Posterior cingulate gyrus (tissue), 11 donors: ENCODE results near the gene AK8.

ENCODE experiments used
- DNase-seq, 10 donors: peaks; one replicate each; pipeline versions ENCODE4 v3.0.0 to v3.0.0-alpha.2; 2020 to 2021; ENCODE audit warnings: mixed read lengths in 3 of 10
- intact Hi-C: fragments of 100-400 bp; cut with DNase I; formaldehyde crosslinking; loops from one replicate; pipeline ENCODE4 v1.15.1; 2023

The AK8 gene

DNA sequence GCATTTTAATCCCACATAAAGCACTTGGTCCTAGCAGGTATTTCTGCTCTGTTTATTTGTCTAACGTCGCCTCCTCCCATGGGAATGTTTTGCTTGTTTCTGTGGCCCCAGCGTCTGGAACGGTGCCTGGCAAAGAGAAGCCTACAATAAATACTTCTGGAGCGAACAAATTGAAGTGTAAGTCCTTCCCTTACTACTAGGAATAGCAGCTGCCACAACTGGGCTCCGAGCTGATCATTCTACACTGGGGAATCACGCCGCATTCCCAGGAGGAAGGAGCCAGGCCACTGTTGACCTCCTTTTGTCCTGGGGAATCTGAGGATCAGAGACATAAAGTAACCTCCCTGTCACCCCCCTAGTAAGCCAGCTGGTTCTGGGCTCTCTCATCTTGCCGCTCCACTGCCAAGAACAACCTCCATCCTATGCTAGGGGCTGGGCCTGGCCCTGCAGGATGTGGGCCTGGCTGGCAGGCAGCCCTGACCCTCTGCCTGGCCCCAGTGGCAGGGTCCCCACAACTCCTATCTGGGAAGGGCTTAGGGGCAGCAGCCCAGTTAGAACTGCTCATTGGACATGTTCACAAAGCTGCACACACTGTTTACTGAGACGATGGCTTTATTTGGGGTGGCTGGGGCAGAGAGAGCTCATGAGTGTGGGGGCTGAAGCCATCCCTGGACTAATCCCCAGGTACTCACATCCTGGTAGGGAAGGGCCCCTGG, 125.0 kb downstream of the AK8 start:
- peak in 1 of 10 donors; percentile 61 for DNase-seq
- intact Hi-C loops, result no loop called here

DNA sequence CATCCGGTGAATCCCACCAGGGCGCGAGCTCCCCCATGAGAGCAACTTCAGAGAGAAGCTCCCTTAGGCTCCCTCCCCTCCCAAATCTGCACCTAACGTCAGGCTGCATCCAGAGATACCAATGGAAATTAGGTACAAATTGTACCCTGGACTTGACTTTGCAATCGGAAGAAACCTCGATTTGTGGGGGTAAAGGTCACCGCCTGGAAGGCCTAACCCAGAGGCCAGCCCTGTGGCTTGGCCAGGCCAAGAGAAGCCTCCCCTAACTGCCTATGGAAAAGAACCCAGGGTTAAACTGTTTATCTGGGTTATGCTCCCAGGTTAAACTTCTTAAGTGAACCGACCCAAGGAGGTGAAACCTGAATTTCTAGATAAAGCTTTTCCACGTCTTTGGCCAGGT, 127.4 kb downstream of the AK8 start:
- DNase-seq, result peak in 1 of 10 donors; percentile 18
- intact Hi-C loops, result no loop called here

DNA sequence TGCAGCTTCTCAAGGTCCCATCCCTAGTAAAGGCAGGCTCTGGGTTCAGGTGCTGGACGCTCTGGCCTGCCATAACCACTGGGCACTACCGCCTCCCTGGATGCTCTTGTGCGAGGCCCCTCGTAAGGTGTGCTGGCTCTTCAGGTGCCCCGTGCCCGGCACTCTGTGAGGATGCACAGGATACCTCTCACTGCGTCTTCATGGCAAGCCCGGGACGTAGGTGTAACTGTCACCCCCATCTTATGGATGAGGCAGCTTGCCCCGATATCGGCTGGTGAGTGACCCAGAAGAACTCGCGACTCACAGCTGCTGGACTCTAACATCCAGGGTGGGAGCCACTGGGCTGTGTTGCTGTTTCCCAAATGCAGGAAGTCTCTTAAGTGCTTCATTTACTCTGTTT, 128.8 kb downstream of the AK8 start:
- DNase-seq, result peak in 1 of 10 donors; percentile 50
- intact Hi-C loops, result no loop called here

DNA sequence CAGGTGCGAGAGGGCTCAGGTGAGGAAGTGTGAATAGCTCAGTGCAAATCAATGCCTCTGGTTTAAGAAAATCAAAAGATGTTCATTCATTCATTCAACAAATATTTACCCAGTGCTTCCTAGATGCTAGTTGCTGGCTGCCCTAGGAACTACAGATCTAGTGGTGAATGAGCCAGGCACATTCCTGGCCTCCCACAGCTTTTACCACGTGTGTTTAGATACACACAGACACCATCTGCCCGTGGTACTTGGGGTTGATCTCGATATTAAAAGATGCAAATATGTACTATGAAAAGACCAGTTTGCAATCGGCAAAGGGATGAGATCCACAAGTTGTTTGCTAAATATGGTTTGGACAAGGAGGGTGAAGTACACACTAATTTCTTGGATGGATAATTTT, 129.6 kb downstream of the AK8 start:
- peak in 1 of 10 donors; percentile 24 for DNase-seq
- intact Hi-C loops, result no loop called here

DNA sequence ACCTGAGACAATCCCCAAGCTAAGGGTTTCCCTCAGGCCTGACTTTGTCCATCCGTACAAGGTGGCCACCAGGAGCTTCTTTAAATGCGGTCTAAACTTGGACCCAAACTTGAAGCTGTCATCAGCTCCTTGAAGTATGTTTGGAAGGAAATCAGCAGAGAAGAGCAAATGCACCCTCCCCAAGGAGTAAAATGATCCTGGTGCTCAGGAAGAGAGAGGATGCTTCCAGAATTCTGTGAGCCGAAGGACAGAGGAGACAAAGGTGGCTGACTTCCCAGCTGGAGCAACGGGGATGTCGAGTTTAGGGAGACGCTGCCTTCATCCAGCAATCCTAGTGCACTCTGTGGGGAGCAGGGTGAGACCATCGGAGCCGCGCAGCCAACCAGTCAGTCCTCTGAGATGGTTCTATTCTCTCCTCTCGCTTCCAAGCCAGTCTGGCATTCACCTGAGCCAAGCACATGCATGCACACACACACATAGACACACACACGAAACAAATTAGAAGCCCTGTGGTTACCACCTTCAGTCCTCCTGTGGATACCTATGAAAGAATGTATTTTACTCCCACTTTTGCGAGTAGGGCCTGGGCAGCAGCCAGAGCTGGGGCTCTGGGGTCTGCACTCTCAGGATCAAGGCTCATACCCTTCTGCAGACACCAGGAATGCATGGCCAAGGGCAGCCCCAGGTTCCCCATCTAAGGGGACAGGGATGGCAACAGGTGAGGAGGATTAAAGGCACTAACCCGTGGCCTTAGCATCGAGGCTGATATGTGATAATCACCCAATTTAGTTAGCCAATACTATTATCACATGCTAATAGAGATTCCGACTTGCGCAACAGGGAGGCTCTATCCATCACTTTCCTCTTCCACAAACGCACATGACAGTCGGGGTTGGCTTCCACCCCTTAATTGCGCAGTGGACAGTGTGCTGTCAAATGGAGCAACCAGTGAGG, 132.1 kb downstream of the AK8 start:
- peak in 1 of 10 donors; percentile 42 for DNase-seq
- intact Hi-C loops, result no loop called here

DNA sequence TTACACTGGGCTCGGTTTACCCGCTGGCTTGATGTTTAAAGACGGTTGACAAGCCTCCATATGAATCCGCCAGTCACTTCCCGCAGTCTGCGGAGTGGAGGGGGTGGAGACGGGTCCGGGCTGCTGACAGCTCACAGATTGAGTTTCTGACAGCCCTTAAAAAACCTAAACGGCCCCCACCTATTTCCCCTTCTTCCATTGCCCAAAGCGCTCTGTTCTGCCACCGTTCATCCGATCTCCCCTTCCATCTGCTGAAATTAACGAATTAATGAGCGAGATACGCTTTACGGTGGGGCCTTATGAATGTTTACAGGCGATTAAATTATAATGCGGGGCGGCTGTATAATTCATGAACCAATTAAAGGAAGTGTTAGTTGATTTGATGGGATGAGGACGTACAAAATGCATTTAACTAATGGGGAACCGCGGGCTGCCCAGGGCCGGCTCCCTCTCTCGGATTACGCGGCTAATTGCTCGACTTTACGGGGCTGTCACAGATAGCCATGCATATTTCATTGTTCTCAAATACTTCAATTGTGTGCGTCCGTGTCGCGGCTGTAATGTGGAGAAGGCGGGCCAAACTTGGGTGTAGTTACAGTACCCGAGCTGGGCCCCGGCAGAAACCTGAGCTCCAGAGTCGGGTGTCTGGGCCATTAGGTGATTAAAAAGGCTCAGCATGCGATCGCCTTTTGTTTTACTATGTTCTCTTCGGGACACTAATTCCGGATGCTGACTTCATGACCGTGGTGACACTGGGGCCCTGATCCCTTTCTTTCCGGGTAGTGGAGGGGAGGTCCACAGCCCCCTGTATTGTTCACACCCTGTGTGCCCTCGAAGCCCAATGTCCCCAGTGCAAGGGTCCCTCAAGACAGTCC, 133.0 kb downstream of the AK8 start:
- peak in 1 of 10 donors; percentile 69 for DNase-seq
- intact Hi-C loops, result no loop called here

DNA sequence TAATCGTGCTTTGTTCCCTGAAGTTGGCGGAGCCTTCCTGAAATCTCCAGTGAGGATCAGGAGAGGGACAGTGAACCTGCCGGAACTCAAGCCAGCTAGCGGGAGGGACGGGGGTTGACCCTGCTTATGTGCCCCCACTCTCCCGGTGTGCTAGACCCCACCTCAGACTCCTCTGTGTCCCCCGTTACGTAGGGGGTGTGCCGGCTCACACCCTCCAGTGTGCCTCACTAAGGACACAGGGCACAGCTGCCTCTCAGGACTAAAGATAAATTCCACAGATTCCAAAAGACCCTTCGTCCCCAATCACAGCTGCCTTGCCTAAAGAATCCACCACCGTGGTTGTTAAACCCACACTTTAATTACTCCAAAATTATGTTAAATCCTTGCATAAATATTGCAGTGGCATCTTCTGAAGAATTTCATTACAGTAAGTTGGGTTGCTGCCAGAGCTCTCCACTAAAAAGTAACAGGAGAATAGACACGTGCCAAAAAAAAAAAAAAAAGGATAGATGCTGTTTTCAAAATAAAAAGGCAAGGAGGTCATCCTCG, 134.1 kb downstream of the AK8 start:
- intact Hi-C loops, result no loop called here
- DNase-seq, result peak in 1 of 10 donors; percentile 34

DNA sequence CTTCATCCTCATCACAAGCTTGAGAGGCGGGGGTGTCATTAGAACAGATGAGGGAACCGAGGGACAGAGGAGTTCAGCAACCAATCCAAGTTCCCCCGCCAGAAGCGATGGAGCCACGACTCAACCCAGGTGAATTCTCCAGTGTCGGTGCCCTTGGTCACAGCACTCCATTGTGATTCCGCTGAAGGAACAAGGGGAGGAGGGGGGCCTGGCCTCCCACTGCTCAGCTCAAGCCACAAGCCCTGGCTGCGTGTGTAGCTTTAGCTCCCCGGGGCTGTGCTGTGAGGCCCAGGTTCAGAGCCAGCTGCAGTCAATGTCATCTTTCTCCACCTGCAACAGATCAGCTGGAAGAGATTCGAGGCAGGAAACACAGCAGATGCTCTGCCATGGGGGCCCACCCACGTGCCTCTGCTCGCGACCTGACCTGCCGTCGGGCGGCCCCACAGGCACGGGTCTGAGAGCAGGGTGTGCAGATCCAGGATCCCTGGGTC, 135.2 kb downstream of the AK8 start:
- peak in 2 of 10 donors; percentile 65 to 79 for DNase-seq
- intact Hi-C loops, result no loop called here

DNA sequence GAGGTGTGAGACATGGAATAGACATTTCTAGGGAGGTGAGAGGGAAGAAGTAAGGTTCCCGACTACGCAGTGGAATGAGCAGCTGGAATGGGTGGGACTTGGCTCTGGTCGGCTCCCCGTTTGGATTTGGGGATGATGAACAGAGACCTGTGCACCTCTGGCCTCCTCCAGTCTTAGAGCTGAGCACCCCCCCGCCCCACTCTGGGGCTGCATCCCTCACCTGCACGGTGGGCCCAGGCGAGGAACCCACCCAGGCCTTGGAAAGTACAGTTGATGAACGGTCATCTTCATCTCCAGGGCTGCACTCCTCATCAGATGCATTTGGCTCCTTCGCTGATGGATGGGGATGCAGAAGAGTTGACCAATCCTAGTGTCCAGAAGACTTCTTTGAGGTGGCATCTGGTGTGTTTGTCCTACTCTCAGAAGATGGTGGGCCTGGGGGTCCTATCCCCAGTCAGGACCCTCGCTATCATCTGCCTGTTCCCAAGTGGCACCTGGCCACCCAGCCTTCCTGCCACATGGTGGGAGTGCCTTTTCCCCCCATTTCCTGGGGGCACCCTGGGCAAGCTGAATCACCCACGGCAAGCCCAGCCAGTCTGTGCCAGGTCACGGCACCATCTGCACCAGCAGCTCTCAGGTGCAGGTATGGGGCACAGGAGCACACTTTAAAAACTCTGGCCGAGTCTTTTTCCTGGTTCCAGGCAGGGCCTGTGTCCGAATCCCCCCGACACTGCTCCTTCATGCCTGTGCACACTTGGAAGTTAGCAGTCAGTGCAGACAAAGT, 137.4 kb downstream of the AK8 start:
- peak in 2 of 10 donors; percentile 20 to 45 for DNase-seq
- intact Hi-C loops, result no loop called here

DNA sequence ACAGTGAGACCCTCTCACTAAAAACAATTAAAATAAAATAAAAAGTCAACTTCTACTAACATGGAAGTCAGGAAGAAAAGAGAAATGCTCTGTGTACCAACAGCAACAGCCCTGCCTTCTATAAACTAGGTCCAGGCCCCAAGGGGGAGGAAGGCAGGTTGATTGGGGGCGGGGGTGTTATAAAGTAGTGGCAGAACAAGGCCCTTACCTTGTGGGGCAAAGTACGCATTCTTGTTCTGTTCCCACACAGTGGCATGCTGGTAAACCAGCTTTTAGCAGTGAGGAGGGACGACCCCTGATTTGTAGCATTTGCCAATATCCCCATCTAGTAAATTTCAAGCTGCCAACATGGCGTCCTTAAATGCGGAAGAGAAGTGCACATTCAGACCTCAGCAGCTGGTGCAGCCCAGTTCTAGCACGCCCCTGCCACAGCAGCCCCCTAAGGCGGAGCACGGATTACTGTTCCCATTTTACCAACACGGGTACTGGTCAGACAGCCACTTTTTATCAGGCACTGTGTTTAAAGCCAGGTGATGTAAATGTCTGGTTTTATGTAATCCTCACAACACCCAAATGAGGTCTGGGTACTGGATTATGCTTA, 138.3 kb downstream of the AK8 start:
- intact Hi-C loops, result no loop called here
- DNase-seq, result peak in 2 of 10 donors; percentile 36 to 46

DNA sequence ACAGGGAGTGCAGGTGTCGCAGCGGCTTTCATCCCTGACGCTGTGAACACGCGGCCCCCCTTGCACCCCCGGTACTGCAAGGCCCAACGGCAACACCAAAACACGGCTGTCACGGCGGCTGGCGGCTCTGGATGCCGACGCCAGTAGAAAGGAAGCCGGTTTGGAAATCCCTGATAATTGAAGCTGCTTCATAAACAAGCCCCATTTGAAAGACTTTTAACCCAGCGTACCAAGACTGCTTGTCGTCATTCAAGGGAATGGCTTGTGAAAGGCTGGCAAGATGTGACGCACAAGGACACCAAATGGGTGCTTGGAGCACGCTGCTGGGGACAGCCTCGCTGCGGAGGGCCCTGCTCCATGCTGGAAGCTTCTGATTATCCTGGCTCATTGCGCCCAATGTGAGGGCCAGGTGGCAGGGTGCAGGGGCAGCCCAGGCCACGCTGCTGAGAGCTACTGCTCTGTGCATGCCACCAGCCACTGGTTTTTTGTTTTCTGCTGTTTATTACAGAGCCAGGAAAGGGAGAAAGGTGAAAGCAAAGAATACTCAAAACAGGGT, 144.7 kb downstream of the AK8 start:
- intact Hi-C loops, result no loop called here
- peak in 6 of 10 donors; percentile 10 to 84 (median 26) for DNase-seq

DNA sequence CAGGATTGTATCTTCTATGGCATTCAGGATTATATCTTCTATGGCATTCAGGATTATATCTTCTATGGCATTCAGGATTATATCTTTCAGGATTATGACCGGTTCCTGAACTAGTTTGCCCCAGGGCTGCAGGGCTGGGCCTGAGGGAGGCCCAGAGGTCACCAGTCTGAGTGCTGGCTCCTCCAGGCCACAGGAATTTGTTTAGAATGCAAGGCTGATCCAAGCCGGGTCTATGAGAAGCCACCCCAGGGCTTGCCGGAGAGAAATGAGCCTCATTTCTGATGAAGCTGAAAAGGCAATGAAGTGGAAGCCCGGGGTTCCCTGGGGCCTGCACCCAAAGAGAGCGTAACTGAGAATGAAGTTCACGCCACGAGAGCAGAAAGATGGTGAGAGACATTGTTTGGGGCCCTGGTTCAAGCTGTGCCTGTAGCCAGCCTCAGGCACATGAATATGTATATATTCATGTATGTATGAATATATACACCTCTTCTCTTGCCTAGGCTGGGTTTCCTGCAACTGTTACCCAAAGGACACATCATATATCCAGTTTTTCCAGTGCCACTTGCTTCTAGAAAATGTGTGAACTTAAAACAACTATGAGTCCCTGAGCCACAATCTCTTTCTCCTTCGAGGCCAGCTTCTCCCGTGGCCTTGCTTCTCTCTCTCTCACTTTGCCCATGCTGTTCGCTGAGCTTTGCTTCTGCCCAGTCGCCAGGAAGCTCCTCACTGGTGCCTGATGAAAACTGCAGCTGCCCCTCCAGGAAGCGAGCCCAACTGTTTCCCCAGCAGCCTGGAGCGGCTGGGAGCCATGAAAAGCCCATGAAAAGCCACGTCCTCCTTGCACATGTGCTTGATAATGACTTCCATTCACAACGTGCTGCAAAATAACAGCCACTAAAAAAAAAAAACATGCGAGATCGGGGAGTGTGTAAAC, 145.5 kb downstream of the AK8 start:
- intact Hi-C loops, result no loop called here
- DNase-seq, result peak in 4 of 10 donors; percentile 9 to 79 (median 21)

DNA sequence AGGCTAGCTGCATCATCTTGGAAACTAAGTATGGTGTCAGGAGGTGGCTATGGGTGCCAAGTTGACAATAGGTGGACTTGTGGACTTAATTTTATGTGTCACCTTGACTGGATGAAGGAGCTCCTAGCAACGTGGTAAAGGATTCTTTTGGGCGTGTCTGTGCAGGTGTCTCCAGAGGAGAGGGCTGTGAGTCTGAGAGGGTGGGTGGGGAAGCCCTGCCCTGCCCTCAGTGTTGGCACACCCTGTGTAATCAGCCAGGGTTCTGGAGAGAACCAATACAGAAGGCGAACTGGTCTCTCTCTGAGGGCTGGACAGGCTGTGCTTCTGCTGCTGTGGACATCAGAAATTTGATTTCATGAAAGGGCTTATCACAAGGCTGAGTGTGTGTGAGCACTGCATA, 146.9 kb downstream of the AK8 start:
- intact Hi-C loops, result no loop called here
- peak in 2 of 10 donors; percentile 9 to 41 for DNase-seq

DNA sequence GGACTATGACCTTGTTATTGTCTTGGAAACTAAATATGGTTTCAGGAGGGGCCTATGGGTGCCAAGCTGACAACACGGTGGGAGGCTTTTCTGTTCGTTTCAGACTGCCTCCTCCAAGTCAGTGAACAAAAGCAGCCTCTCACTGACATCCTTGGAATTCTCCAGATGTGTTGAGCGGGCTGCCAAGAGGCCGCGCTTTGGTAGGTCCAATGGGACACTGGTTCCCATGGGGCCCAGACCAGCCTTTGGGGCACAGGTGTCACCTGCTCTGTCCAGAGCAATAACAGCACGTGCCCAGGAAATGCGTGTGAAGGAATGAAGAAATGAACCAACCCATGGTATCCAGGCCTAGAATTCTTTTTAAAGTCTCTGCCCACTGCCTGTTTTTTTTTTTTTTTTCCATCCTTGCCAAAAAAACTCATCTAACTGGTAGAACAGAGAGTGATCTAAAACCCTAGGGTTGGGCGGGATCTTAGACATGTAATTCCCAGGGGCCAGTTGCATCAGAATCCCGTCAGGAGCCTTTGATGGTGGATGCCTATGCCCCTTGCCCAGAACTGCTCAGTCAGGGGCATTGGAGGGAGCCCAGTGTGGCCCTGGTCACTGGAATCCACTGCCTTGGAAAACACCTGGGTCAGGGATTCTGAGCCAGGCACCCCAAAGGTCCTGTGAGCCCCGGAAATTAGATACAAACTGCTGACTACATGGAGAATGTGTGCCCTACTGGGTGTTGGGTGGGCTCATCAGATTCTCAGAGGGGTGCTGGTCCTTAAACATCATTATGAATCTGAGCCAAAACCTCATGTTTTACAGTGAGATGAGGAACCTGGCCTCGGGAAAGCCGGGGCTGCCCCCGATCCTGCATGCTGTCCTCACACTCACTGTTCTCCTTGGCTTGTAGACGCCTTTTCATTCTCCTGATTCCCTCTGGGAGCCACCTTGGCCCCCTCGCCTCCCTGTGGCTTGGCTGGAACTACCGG, 147.7 kb downstream of the AK8 start:
- intact Hi-C loops, result no loop called here
- DNase-seq, result peak in 2 of 10 donors; percentile 43 to 68

DNA sequence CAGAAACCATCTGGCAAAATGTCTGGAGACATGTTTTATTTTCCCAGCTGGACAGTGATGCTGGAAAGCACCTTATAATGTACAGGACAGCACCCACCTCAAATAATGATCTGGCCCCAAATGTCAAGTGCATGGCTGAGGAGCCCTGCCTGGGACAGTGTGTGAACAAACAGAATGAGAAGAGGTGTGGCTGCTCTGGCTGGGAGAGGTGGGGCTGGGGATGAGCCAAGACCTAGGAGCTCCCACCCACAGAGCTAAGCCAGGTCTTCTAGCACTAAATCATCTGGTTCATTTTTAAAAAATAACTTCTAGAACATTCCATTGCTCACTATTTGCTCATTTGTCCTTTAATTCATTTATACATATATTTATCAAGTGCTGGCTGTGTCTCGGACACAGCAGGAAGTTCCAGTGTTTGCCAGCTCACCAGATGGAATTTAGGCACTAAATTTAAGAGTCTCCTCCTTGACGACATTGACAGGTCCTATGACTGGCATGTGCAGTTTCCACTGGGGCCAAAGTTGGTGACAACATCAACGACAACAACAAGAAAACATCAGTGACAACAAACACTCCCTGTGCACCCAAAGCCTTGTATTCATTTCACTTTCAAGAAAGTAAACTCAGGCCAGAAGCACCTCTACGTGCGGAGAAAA, 148.7 kb downstream of the AK8 start:
- DNase-seq, result peak in 2 of 10 donors; percentile 10 to 43
- intact Hi-C loops, result no loop called here

DNA sequence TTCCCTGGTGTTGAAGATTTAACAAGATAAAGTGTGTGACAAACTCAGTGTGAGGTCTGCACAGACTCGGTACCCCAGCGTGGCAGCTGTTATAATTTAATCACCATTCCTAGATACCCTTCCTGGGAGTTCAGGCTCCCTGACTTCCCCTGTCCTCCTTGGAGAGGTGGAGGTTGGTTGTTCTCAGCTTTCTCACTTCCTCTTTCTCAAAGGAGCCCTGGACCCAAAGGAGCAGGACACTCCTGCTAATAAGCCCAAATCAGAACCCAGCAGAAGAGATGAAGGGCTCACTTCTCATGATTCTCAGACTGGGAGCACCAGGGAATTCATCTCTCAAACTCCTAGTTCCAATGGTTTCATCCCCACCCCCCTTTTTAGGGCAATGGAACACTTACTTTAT, 149.6 kb downstream of the AK8 start:
- intact Hi-C loops, result no loop called here
- DNase-seq, result peak in 1 of 10 donors; percentile 9
